NCI-H146 treated with DMSO at 0.1 percent for 48 hours (cell line): ENCODE results near the gene TK2.
"Not testable (repeated sequence)": the region's sequence is repeated elsewhere in the genome, so short reads cannot be mapped to it uniquely, and the experiment has no call there.

Source experiments
- DNase-seq: peaks from one replicate; lab custom pipeline; 2025; ENCODE audit not compliant: unreplicated experiment; lab: John Stamatoyannopoulos, UW

Gene TK2

DNA sequence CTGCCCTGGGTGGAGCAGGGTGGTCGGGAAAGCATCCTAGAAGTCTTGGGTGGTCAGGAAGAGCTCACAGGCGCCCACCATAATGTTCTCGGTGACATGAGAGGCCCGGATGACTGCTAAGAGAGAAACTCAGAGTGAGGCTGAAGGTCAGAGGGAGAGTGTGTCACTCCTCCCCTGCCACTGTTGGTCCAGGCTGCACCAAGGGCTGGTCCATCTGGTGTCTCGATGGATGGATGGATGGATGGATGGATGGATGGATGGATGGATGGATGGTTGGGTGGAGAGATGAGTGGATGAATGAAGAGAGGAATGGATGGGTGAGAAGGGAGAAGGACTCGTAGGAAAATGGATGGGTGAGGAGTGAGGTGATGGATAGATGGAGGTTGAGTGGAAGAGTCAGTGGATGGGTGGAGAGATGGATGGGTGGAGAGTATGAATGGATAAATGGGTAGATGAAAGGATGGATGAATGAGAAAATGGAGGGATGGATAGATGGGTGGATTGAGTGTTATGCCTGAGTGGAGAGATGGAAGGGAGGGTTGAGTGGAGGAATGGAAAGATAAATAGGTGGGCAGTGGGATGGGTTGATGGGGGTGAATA lies 79.9 kb downstream of the TK2 start:
- DNase-seq, result no peak

DNA sequence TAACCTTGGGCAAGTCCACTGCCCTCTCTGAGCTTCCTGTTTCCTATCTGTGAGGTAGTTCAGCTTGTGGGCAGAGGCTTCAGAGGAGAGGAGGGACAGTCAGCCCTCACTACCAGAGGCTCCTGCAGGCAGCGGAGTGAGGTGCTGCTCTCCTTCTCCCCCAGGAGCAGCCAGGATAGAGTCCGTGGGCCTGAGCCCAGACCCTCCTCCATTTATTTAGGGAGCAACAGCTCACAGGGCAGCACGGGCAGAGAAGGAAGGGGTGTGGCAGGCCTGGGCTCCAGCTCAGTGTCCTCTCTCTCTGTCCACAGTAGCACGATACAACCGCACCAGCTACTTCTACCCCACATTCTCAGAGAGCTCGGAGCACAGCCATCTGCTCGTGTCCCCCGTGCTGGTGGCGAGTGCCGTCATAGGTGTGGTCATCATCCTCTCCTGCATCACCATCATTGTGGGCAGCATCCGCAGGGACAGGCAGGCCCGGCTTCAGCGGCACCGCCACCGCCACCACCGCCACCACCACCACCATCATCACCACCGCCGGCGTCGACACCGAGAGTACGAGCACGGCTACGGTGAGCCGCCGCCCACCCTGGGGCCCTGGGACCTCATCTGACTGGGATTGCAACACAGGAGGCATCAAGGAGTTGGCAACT lies 80.5 kb downstream of the TK2 start:
- no peak for DNase-seq

DNA sequence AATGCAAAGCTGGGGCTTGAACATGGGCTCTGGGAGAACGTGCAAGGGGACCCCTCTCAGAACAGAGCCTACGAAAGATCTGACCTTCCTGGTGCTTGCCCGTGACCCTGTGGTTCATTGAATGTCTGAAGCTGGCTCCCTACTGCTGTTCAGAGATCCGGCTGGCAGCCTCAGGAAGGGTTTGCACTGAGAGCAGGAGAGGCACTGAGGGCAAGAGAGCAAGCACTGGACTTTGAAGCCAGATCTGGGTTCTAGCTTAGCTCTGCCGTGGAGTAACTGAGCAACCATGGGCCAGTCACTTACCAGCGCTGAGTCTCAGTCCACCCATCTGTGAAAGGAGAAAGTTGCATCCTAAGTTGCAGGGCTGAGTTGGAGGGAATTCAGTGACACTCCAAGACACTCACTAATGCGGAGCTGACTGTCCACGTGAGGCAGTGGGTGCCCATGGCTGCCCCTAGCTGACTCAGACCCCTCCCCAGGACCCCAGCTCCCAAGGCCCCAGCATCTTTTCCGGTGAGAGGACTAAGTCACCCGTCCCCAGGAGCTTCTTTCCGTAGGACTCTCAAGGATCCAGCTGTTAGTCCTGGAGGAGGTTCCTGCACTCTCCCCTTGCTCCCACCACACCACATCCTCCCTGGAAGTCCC lies 81.5 kb downstream of the TK2 start:
- DNase-seq, result no peak

DNA sequence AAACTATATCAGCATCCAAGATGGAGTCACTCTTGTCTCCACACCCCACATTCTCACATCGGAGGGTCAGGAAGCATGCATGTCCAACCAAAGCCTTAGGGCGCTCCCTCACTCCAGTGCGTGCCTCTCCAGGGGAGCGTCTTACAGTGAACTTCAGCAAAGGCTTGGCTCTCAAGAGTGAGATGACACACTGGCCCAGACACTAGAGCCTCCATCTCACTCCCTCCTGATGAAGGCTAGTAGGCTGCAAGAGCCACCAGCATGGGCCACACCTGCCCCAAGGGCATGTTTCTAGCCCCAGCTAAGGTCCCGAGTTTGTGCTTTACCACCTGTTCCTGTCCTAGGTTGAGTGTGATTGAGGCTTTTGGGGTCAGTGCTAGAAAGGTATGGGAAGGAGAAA lies 82.3 kb downstream of the TK2 start:
- DNase-seq, result no peak

DNA sequence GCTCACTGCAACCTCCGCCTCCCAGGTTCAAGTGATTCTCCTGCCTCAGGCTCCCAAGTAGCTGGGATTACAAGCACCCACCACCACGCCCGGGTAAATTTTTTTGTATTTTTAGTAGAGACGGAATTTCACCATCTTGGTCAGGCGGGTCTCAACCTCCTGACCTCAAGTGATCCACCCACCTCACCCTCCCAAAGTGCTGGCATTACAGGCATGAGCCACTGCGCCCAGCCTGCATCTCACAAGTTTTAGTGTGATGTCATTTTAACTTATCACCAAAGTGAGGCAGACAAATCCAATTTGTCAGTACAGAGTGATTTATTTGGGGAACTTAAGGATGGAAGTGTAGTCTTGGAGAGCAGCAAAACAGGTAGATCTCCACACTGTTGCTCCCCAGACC lies 83.3 kb downstream of the TK2 start:
- not testable (repeated sequence) for DNase-seq

DNA sequence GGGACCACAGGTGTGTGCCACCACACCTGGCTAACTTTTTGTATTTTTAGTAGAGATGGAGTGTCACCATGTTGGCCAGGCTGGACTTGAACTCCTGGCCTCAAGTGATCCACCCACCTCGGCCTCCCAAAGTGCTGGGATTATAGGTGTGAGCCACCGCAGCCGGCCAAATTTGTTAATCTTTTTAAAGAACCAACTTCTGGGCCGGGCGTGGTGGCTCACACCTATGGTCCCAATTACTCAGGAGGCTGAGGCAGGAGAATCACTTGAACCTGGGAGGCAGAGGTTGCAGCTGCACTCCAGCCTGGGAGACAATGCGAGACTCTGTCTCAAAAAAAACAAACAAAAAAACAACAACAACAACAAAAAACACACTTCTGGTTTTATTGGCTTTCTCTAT lies 84.0 kb downstream of the TK2 start:
- DNase-seq, result not testable (repeated sequence)

DNA sequence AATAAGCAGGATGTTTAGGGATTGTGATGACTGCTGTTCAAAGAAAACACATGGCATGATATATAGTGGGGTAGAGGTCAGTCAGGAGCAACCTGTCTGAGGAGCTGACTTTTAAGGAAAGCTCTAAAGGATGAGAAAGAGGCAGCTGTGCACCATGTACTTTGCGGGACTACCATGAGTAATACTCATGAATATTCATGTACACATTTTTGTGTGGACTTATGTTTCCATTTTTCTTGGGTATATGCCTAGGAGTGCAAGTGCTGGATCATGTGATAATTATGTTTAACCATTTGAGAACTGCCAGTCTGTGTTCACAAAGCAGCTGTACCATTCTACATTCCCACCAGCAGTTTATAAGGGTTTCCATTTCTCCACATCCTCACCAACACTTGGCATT lies 87.0 kb downstream of the TK2 start:
- DNase-seq, result no peak

DNA sequence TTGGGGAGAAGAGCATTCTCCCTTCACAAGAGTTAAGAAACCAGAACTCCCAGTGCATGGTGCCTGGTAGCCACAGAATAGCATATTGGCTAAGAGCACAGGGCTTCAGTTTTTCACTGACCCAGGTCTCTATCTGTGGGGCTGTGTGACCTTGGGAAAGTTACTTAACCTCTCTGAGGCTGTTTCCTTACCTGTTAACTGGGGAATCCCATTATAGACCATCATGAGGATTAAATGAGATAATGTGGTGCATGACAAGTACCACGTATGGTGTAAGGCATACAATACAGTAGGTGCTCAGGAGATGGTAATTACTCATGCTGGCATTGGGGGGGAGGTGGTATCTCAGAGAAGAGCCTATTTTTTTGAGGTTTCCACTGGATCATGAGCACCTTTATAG lies 89.2 kb downstream of the TK2 start:
- DNase-seq, result no peak

DNA sequence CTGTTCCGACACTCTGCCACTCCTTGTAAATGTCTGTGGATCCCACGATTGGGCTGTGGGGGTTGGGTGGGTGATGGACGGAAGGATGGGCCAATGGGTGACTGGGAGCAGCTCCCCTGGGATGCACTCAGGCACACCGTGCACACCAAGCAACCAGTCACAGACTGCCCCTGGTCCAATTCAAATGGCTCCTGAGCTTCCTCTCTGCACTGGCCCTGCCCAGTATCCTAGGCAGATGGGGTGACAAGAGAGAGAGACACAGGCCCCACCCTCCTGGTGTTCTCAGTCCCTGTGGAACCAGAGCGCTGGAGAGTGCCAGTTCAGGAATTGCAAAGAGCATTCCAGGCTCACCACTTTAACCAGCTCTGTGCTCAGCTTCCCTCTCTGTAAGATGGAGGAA lies 90.0 kb downstream of the TK2 start:
- no peak for DNase-seq

DNA sequence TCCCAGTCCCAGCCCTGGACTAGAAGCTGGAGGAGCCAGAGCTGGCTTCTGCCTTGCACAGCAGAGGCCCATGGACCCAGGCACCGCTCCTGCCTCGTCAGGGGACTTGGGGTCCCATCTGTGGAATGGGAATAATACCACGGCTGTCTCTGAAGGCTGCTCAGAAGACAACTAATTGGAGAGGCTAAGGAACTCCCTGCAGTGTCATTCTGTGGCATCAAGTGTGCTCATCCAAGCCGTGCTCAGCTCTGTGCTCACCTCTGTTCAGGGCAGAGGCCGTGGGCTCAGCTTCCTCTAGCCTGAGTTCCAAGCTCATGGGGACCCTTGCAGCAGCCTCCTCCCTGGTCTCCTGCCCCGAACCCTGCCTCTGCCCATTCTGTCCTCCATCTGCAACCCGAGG lies 91.1 kb downstream of the TK2 start:
- no peak for DNase-seq

DNA sequence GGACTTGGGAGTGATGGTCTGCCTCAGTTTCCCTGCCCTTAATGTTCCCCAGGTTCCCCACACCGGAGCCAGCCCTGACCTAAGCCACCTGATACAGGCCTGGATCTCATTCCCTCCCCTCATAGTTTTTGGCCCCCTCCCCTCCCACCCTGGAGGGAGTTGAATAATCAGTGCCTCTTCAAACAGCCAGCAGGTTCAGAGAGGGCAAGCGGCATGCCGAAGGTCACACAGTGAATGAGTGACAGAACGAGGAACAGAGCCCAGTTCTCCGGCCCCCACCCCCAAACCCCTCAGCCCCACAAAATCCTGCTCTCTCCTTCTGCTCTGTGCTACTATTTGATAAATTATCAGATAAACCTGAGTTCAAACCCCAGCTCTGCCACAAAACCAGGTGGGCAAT lies 91.6 kb downstream of the TK2 start:
- DNase-seq, result no peak
